Measurements from ENCODE around the gene PXDC1. TPM values are rescaled to one million over a fixed set of nuclear protein-coding genes. Genes with fewer than 3 reads are reported as not detected.
"Not testable (repeated sequence)": the region's sequence is repeated elsewhere in the genome, so short reads cannot be mapped to it uniquely, and the experiment has no call there.

The PXDC1 gene
- total RNA-seq, 4 donors from 2014 or later: 106 to 205 (median 122) TPM

DNA sequence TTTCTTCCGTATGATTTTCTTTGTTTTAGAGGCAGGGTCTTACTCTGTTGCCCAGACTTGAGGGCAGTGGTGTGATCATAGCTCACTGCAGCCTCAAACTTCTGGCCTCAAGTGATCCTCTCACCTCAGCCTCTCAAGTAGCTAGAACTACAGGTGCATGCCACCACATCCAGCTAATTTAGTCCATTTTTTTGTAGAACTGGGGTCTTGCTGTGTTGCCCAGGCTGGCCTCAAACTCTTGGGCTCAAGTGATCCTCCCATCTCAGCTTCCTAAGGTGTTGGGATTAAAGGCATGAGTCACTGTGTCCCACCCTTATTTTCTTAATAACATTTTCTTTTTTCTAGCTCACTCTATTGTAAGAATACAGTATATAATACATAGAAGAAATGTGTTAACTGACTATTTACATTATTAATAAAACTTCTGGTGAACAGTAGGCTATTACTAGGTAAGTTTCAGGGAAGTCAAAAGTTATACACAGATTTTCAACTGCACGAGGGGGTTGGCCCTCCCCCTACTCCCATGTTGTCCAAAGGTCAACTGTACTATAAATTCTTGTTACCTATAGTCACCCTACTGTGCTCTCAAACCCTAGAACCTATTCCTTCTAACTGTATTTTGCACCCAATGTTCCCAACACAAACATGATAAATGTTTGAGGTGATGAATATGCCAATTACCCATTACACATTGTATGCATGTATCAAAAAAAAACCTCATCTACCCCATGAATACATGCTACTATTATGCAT, 56.3 kb downstream of the PXDC1 start:
- TF ChIP-seq, protein P1, sequence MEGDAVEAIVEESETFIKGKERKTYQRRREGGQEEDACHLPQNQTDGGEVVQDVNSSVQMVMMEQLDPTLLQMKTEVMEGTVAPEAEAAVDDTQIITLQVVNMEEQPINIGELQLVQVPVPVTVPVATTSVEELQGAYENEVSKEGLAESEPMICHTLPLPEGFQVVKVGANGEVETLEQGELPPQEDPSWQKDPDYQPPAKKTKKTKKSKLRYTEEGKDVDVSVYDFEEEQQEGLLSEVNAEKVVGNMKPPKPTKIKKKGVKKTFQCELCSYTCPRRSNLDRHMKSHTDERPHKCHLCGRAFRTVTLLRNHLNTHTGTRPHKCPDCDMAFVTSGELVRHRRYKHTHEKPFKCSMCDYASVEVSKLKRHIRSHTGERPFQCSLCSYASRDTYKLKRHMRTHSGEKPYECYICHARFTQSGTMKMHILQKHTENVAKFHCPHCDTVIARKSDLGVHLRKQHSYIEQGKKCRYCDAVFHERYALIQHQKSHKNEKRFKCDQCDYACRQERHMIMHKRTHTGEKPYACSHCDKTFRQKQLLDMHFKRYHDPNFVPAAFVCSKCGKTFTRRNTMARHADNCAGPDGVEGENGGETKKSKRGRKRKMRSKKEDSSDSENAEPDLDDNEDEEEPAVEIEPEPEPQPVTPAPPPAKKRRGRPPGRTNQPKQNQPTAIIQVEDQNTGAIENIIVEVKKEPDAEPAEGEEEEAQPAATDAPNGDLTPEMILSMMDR (IDR thresholded peaks at IDR 0.05): no peak

DNA sequence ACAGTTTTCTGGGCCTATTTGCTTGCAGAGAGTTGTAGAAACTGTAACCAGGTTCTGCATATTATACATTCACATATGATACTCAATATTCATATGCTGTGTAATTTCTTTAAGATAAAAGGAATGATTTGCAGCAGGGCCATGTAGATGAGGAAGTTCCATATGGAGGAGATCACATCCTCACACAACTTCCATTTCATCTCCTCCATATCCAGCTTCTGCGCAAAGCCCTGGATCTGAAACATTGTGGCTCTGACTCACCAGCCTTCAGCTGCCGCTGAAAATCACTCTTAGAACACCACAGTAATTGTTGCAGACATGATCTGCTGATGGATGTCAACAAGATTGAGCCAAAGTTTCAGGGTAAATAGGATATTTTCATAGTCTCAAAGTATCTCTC, 57.7 kb downstream of the PXDC1 start:
- TF ChIP-seq, protein P1 (IDR thresholded peaks at IDR 0.05): no peak
- no peak for ATAC-seq (ENCODE audit: low FRiP score)
- DNase-seq (ENCODE audit: low spot score): no peak

More for the DNA sequence above, 56.3 kb downstream of the PXDC1 start:
- DNase-seq (ENCODE audit: low spot score): no peak
- no peak for ATAC-seq (ENCODE audit: low FRiP score)

DNA sequence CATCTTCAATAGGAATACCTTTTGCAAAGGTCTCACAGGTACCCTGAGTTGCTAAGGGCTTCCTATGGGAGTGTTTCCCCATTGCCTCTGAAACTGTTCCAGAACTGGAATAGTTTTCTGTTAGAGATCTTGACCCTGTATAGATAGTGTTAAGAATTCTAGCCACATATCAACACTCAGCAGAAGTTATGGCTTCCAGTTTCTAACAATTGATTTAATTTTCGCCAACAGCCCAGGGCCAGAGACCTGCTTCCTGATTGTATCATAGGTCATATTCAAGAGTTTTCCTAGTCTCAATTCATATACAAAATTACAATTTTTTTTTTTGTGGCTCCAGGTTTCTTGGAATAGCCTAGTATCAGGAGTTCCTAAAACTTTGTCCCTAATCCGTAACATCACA, 61.0 kb downstream of the PXDC1 start:
- ATAC-seq (ENCODE audit: low FRiP score): no peak
- TF ChIP-seq, protein P1 (IDR thresholded peaks at IDR 0.05): no peak
- DNase-seq (ENCODE audit: low spot score): no peak

DNA sequence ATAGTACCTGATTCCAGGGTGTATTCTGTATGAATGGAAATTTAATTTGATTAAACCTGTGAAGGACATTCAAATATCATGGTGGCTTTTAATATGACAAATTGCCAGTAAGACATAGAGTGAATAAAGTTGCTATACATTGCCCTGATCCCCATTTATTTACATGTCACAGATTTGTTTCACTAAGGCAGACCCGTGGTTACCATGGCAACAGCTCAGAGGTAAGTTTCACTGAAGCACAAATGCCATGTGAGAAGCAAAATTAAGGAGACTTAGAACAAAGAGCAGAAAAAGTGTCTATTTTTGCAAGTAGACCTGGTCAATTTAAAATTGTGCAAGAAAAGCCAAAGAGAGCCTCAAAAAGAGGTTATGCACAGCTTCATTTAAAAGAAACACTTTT, 63.7 kb downstream of the PXDC1 start:
- no peak for DNase-seq (ENCODE audit: low spot score)
- TF ChIP-seq, protein P1 (IDR thresholded peaks at IDR 0.05): no peak

DNA sequence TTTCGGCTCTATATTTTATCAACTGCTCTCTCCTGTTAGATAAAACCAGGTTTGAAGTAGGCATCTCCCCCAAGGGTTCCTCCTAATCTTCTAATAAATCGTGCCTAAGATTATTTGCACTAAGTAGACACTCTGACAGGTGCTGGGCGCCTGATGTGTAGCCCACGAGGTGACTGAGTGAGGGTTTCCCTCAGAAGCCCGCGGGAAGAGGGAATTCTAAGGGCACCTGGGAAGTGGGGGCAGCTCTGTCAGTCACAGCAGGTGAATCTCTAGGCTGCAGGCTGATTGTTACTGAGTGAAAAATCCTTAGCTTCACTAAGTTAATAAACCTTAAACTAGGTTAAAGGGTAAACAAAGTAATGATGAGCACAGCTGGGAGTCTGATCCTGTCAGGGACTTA, 68.2 kb downstream of the PXDC1 start:
- ATAC-seq (ENCODE audit: low FRiP score) (no peak), DNase-seq (ENCODE audit: low spot score) (no peak)
- TF ChIP-seq, protein P1 (IDR thresholded peaks at IDR 0.05): no peak

More for the DNA sequence above, 63.7 kb downstream of the PXDC1 start:
- no peak for ATAC-seq (ENCODE audit: low FRiP score)

DNA sequence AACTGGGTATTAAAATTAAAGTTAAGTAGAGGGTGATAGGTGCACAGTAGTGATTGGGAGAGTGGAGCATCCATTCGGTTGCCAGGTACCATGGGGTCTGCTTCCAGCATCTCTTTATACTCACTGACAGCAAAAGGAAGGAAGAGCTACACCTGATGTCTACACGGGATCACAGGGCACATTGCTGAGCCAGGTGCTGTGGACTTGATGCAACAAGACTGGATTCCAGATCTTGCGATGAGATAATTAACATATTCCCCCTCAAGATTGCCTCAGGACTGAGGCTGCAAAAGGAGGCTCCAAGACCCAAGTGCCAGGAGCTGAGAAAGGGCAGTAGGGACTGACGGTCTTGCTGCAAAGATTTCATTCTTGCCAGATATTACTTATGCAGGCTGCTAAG, 72.6 kb downstream of the PXDC1 start:
- TF ChIP-seq, protein P1 (IDR thresholded peaks at IDR 0.05): no peak
- no peak for ATAC-seq (ENCODE audit: low FRiP score)
- no peak for DNase-seq (ENCODE audit: low spot score)

DNA sequence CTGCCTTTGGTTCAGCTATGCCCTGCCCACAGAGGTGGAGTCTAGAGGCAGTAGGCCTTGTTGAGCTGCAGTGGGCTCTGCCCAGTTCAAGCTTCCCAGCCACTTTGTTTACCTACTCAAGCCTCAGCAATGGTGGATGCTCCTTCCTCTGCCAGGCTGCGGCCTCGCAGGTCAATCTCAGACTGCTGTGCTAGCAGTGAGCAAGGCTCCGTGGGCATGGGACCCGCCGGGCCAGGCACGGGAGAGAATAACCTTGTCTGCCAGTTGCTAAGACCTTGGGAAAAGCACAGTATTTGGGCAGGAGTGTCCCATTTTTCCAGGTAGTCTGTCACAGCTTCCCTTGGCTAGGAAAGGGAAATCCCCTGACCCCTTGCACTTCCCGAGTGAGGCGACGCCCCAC, 73.8 kb downstream of the PXDC1 start:
- not testable (repeated sequence) for ATAC-seq (ENCODE audit: low FRiP score); DNase-seq (ENCODE audit: low spot score)

DNA sequence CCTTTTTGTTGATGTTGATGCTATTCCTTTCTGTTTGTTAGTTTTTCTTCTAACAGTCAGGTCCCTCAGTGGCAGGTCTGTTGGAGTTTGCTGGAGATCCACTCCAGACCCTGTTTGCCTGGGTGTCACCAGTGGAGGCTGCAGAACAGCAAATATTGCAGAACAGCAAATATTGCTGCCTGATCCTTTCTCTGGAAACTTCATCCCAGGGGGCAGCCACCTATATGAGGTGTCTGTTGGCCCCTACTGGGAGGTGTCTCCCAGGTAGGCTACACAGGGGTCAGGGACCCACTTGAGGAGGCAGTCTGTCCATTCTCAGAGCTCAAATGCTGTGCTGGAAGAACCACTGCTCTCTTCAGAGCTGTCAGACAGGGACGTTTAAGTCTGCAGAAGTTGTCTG, 74.2 kb downstream of the PXDC1 start:
- not testable (repeated sequence) for ATAC-seq (ENCODE audit: low FRiP score); DNase-seq (ENCODE audit: low spot score)

All from omental fat pad (tissue), 4 donors.